ENCODE data around the gene UBE2D1.

UBE2D1 gene

DNA sequence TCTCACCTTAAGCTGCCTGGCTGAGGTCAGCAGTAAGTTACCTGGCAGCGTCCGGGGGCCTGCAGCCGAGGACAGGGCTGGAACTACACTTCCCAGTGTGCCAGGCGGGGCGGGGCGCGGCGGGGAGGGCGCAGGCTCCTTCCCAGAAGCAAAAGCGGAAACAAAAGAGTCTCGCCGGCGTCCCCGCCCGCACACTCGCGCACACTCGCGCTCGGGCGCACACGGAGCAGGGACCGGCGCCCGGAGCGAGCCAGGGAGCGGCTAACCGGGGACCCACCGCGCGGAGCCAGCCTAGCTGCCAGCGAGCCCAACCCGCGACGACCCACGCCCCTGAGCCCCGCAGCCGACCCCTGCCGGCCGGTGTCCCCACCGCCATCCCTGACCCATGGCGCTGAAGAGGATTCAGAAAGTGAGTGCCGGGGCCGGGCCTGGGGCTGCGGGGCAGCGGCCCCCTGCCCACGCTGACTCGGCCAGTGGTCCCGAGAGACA lies at the start of gene UBE2D1:
Gene UBE2D1 (plus strand): TSS at position 190 of the 489 bp plus-strand sequence. CDS start 196 bp downstream, at position 386.
- peak; percentile 75 for DNase-seq (ENCODE audit: low read depth)

DNA sequence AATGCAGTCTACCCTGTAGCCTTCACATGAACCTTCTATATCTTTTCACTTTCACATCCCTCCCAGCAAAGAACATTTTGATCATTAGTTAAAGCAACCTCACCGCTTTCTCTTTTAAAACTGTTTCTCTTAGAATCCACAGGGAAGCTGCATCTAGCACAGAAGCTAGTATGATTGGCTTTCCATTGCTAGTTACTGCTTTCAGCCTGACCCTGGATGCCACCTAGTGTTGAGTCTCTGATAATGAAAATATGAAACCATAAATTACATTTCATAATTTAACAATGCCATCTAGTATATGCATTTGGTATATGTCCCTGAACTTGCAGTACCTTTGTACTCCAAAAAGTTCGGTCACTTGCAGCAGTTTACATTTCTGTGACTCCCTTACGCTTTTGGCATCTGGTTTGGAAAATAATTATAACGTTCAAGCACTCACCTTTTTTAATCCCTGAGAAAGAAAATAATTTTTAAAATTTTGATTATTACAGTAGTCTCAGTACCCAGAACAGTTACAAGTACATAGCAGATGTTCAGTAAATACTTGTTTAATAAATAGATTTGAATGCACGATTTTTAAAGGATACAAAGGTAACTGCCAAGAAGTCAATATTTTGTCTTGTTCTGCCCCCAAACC lies 43.1 kb upstream of the UBE2D1 start:
- DNase-seq (ENCODE audit: low read depth) = no peak

DNA sequence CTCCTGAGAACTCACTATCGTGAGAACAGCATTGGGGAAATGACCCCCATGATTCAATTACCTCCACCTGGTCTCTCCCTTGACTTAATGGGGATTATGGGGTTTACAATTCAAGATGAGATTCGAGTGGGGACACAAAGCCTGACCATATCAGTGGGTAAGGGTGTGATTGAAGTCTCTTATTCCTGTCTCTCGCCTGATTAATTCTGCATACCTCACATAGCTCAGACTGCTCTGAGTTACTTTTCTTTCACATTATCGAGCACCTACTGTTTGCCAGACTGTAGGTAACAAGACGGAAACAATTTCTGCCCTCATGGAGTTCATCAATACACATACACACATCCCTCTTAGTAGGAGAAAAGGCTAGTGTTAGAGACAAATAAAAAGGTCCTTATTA lies 40.8 kb upstream of the UBE2D1 start:
- no peak for DNase-seq (ENCODE audit: low read depth)

DNA sequence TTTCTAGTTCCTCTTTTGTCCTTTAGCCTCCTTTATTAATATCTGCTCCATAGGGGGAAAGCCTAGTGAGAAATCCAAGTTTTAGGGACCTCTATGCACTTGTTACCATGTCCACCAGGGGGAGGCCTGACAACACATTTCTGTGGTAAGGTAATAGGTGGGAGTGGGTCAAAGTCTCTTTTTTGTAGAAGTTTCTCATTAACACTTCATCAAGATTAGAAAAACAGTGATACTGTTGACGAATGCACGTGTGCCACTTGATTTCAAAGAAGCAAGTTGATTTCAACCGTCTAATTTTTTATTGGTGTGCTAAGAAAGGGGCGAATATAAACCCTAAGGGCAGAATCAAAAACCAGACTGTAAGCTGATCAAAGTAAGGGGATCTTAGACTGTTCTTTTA lies 35.2 kb upstream of the UBE2D1 start:
- DNase-seq (ENCODE audit: low read depth) = peak; percentile 25

DNA sequence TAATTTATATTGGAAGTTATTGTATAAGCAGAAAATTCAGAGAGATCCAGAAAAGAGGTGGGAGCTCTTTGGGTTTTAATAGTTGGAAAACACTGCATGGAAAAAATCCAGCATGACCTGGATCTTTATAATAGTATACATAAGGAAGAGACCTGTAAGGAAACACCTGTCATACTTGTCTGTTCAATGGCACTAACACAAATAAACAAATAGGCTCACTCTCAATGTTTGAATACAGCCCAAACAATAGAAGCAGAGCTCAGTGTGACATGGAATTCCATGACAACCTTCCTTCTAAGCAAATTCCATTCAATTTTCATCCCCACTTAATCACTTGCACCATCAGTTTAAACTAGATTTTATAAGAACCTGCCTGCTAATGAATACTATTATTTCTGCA lies 34.1 kb upstream of the UBE2D1 start:
- no peak for DNase-seq (ENCODE audit: low read depth)

DNA sequence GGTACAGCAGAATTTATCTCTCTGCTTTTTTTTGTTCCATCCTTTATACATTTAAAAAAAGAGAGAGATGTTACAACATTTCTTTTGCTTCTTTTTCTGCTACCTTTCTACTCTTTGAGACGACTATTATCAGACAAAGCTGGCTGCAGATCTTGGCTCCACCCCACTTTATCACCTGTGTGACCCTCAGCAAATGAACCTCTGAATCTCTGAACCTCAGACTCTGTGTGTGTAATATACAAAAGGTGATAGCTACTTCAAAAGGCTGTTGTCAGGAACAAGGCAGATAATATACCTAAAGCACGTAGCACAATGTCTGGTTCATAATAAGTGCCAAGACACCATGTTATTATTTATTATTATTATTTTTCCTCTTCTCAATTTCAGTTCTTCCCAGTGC lies 32.6 kb upstream of the UBE2D1 start:
- DNase-seq (ENCODE audit: low read depth) = no peak

DNA sequence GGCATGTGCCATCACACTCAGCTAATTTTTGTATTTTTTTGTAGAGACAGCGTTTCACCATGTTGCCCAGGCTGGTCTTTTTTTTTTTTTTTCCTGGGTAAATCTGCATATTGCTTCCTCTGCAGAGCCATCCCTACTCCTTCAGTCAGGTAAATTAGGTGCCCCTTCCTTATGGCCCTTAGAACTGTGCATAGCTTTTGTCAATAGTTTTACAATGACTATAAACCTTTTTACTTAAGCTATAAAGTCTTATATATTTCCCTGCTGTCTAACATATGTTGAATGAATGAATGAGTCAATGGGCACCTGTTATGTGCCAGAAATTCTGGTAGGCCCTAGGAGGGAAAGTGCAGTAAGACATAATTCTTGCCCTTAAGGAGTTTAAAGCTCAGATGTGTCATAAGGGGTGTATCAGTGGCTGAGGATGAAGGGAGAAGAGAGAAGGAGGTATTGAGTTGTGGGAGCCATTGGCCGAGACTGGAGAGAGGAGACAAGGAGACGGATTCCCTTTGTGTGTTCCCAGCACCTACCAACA lies 30.6 kb upstream of the UBE2D1 start:
- no peak for DNase-seq (ENCODE audit: low read depth)

DNA sequence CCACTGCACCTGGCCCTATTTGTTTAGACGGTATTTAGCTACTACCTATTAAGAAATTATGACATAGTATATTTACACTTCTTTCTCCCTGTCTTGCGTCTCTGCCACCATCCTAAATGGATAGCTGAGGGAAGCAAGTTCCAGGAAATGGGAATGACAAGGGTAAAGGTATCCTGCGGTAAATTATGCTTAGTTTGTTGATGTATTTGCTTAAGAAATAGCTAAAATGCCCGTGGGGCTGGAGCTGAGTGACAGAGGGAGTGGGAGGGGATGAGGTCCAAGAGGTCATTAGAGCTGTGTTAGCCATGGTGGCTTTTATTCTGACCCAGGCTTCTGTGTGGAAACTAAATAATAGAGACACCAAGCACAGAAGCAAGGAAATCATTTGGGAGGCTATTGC lies 29.0 kb upstream of the UBE2D1 start:
- no peak for DNase-seq (ENCODE audit: low read depth)

DNA sequence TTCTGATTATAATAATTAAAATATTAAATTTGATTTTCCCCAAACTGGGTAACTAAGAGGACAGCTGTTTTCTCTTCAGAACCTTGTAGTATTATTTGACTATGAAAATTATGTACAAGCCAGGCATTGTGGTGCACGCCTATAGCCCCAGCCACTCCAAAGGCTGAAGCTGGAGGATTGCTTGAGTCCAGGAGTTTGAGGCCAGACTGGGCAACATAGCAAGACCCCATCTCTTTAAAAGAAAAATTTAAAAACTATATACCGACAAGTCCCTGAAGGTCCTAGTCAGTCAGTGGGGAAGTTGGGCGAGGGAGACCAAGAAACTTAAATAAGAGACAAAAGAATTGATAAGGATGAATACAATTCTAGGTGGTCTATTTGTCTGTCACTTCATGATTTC lies 27.1 kb upstream of the UBE2D1 start:
- DNase-seq (ENCODE audit: low read depth) = no peak

DNA sequence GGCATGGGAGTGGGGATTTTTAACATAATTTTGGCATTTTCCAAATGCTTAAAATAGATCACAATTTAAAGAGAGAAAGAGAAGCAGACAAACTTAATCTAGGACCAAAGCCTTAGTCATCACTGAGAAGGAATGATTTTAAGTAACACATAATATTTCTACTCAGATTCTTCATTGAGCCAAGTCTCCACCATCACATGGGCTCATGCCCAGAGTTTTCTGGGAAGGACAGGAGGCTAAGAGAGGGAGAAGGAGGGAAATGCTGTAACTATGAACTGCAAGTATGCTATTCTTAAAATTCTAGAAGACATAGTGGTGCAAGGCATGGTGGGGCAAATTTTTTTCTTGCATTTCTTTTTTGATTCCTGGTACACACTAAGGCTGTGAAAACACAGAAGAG lies 23.8 kb upstream of the UBE2D1 start:
- DNase-seq (ENCODE audit: low read depth) = no peak

DNA sequence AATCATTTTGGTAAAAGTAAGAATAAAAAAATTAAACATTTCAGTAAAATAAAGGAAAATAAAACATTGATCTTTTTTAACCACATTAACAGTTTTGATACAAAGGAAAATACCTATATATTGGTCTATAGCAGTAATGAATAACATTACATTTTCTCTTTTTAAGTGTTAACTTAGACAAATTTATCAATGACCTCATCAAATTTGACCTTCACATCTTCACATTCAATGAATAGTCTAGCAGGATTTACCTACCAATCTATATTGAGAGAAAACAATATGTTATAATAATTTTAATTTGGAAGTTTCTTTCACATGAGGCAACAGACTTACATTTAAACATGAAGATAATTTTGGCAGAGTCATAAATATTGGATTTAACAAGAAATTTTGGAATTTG lies 17.9 kb upstream of the UBE2D1 start:
- no peak for DNase-seq (ENCODE audit: low read depth)

DNA sequence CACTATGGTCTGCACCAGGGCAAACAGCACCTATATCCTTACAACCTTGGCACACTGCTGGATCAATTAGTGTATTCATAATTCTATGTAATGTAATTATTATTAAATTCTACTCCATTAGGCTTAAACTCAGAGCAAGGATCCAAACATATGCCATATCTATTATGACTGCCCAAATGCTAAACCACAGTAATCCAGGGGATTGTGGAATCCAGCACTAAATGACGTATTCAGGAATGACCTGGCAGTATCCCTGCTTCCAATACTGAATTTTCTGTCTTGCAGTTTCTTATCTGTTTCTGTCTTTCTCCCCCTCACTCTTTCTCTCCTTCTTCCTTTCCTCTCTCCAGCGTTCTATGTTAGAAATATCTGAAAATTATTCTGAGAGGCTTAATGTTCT lies 16.5 kb upstream of the UBE2D1 start:
- DNase-seq (ENCODE audit: low read depth) = no peak

DNA sequence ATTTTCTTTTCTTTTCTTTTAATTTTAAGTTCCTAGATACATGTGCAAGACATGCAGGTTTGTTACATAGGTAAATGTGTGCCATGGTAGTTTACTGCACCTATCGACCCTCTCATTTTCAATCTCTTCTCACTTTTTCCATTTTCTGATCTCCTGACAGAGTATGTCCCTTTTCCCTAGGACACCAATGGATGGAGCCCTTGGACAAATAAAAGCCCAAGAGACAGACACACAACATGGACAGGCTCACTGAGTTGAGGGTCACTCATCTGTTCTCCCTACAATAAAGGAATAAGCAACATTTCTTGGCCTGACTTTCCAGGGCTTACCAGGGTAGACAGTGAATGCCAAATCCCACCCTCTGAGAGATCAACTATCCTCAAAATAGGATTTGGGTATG lies 15.2 kb upstream of the UBE2D1 start:
- no peak for DNase-seq (ENCODE audit: low read depth)

DNA sequence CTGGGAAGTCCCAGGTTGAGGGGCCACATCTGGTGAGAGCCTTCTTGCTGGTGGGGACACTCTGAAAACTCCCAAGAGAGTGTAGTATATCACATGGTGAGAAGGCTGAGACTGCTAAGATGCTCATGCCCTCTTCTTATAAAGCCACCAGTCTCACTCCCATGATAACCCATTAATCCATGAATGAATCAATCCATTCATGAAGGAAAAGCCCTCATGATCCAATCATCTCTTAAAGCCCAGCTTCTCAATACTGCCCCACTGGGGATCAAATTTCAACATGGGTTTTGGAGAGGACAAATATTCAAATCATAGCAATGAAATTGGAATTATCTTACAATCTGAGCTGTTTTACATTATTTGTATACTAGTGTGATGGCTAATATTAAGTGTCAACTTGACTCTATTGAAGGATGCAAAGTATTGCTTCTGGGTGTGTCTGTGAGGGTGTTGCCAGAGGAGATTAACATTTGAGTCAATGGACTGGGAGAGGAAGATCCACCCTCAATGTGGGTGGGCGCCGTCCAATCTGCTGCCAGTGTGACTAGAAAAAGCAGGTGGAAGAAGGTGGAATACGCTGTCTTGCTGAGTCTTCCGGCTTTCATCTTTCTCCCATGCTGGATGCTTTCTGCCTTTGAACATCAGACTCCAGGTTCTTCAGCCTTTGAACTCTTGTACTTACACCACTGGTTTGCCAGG lies 14.3 kb upstream of the UBE2D1 start:
- DNase-seq (ENCODE audit: low read depth) = no peak

DNA sequence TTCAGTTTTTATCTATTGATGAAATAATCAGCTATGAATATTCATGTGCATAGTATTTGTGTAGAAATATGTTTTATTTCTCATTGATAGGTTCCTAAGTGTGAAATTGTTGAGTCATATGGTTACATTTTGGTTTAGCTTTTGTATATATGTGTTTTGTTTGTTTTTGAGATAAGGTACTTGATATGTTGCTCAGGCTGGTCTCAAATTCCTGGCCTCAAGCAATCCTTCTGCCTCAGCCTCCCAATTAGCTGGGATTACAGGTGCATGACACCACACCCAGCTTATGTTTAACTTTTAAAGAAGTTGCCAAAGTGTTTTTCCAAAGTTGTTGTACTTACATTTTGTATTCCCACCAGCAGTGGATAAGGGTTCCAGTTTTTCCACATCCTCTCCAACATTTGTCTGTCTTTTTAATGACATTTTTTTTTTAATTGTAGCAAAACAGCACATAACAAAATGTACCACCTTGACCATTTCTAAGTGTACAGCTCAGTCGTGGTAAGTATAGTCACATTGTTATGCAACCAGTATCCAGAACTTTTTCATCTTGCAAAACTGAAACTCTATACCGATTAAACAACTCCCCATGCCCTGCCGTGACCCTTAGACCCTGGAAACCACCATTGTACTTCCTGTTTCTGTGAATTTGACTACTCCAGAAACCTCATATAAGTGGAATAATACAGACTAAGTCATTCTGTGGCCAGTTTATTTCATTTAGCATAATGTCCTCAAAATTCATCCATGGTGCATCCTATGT lies 12.6 kb upstream of the UBE2D1 start:
- no peak for DNase-seq (ENCODE audit: low read depth)

DNA sequence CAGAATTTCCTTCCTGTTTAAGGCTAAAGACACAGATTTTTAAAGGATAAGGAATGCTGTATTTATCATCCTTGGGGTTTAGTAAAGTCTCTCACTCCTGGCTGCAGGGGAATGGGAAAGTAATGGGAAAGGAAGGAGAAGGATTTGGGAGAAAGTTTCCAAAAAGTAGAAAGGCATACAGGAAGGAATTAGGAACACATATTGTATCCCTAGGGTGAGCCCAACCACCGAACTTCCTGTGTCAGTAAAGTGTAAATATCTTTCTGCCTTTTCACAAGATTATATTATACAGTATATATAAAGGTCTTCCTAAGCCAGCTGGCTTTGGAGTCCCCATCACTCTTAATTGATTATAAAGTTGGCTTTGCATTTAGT lies 12.0 kb upstream of the UBE2D1 start:
- DNase-seq (ENCODE audit: low read depth) = no peak

DNA sequence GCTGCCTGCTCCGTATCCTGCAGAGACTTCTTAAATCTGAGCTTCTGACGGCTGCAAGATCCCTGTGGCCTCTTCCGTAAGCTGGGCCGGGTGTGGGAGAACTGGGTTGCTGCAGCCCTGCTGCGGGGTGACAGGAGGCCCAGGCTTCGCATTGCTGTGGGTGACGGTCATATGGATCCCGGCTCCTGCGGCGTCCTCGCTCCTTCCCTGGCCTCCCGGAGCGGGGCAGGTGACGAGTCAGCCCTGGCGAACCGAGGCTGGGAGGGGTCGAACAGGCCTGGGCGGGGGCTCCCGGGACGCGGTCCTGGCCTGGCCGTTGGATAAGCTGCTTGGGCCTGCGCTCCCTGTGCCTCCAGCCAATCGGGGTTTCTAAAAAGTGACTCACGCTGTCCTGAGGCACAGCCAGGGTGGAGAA lies 7.8 kb upstream of the UBE2D1 start:
- no peak for DNase-seq (ENCODE audit: low read depth)

DNA sequence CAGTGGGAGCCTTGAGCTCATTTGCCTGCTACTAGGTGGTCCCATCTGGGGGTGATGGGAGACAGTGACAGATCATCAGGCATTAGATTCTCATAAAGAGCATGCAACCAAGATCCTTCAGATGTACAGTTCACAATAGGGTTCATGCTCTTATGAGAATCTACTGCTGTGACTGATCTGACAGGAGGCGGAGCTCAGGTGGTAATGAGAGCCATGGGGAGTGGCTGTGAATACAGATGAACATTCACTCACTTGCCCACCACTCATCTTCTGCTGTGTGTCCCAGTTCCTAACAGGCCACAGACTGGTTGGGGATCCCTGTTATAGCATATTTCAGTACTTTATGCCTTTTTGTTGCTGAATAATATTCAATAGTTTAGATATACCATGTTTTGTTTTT lies 6.6 kb upstream of the UBE2D1 start:
- DNase-seq (ENCODE audit: low read depth) = no peak

DNA sequence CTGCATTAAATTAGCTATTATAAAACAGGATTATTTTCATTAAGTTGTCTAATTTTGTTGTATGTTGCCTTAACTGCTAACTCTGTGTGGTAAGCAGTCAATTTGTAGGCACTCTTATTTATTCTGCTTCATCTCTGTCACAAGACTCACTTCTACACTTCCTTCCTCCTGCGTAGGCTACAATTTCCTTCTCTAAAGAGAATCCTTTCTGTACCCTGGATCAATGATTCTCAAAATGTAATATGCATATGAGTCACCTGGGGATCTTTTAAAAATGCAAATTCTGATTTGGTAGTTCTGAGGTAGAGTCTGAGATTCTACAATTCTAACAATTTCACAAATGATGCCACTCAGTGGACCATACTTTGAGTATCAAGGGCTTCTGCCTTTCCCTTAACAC lies 4.4 kb upstream of the UBE2D1 start:
- DNase-seq (ENCODE audit: low read depth) = no peak

DNA sequence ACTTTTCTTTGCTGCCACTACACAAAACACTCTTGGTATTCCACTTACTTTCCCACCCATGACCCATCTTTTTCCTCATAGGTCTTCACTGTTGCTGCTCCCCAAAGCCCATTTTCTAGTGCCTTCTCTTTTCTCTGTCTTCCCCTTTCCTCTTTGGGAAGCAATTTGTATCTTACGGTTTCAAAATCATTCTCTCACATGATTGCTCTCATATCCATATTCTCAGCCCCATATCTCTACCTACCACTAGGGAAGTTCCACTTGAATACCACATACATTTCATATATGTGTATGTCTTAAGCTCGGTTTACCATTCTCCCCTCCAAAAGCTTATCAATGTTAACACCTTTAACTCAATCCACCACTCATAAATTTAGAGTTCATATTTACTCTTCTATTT lies 3.2 kb upstream of the UBE2D1 start:
- DNase-seq (ENCODE audit: low read depth) = no peak

DNA sequence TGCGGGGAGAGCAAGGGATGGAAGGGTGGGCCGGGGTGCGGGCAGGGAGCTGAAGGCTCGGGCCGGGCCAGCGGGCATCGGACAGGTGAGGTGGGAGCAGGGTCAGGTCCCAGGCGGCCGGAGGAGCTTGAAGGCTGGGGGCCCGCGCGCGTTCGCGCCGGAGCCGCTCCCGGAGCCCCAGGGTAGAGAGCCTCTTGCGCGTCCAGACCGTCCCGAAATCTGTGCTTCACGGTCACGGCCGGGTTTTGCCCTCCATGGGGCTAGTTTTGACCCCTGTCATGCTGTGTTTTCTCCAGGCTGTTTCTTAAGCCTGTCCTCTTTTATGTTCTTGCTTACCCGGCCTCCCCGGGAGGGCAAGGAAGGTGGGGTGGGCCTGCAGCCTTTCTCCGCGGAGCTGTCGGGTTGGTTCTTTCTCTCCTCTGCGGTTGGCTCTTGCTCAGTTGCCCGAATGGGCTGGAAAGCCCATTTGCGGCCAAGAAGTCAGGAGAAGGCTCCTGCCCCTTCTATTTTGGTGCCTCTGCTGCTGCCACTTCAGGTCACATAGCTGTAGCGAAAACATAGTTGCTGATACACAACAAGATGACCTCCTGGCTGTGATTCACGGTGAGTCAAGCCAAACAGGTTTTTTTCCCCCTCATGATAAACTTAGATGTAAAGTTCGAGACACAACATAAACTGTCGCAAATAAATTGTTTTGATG lies 650 bp downstream of the UBE2D1 start:
- DNase-seq (ENCODE audit: low read depth) = no peak

DNA sequence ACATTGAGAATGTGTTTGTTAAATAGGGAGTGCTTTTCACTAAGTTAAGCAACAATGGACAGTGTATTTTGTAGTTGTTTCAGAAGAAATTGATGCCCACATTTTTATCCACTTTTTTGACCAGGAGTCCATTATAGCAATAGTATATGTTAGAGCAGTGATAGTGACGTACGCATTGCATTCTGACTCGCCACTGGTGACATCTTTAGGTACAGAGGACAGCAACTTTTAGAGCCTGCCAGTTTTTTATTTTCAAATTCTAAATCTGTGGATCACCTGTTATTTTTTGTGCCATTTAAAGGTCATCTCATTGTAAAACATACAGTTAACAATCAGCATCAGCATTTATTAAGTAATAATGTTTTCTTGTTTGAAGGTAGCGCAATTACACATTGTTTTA lies 1.4 kb downstream of the UBE2D1 start:
- DNase-seq (ENCODE audit: low read depth) = no peak

Measured in activated T-helper 9 cell treated with anti-CD3 and anti-CD28 coated beads, Interleukin-2, amount 50 U/mL, for 16 hours (primary cell).